Transverse colon (tissue), 4 donors: ENCODE measurements around the gene RGMA. TPM values are rescaled to one million over a fixed set of nuclear protein-coding genes. Genes with fewer than 3 reads are reported as not detected.

Experiments used
- DNase-seq: peaks from one replicate; pipeline ENCODE4 v3.0.0-alpha.2; 2019
- H3K27ac ChIP-seq, 4 donors: fragments of 200-600 bp; sonication (generic); 2 replicates each; pipeline ENCODE4 v1.5.1; 2016 to 2018; ENCODE audit warnings: inconsistent platforms in 4 of 4
- H3K27me3 ChIP-seq: fragments of 200-600 bp; sonication (generic); 2 replicates; pipeline ENCODE4 v1.5.1; 2017; ENCODE audit warnings: inconsistent platforms
- H3K36me3 ChIP-seq, 4 donors: fragments of 200-600 bp; sonication (generic); 2 replicates each; pipeline ENCODE4 v1.5.1; 2017 to 2019; ENCODE audit warnings: inconsistent platforms in 4 of 4
- H3K4me1 ChIP-seq, 4 donors: fragments of 200-600 bp; sonication (generic); 2 replicates each; pipeline ENCODE4 v1.5.1; 2017 to 2020; ENCODE audit warnings: inconsistent platforms in 4 of 4
- H3K4me3 ChIP-seq, 4 donors: fragments of 200-600 bp; sonication (generic); 1 replicate in 1 of 4; 2 replicates in 3 of 4; pipeline versions ENCODE4 v1.5.1 to v1.6.1; 2017 to 2019; ENCODE audit warnings: inconsistent platforms in 4 of 4
- H3K9me3 ChIP-seq, 2 donors: fragments of 200-600 bp; sonication (generic); 2 replicates each; pipeline ENCODE4 v1.5.1; 2017 to 2019; ENCODE audit warnings: inconsistent platforms in 2 of 2
- EP300 ChIP-seq: sonication (generic); formaldehyde crosslinking; IDR thresholded peaks from one replicate; pipeline ENCODE4 v1.6.1; 2017; ENCODE audit warnings: antibody characterized with exemption, low read depth
- POLR2A ChIP-seq: fragments of 450-650 bp; IDR thresholded peaks from one replicate; pipeline ENCODE4 v1.6.1; 2016; ENCODE audit warnings: antibody characterized with exemption, mild to moderate bottlenecking, moderate library complexity
- POLR2AphosphoS5 ChIP-seq, 3 donors: sonication (generic); formaldehyde crosslinking; IDR thresholded peaks; one replicate each; pipeline ENCODE4 v1.6.1; 2016; ENCODE audit warnings: antibody characterized with exemption in 3 of 3
- WGBS, 2 donors: methylation state at CpG; one replicate each; pipeline ENCODE4 v1.1.5; 2018; ENCODE audit warnings: low coverage in 1 of 2; 5-methylcytosine and 5-hydroxymethylcytosine counted together
- in situ Hi-C, 4 donors: fragments of 200-750 bp; cut with MboI; loops; one replicate each; pipeline versions ENCODE4 v1.15.0 to v1.15.1; 2017; ENCODE audit warnings: low sequenced_read_pairs in 3 of 4, low pct_ligation_motif_present in 1 of 4, low pct_unique_long_range_greater_than_20kb in 1 of 4
- intact Hi-C: fragments of 100-400 bp; cut with DNase I; formaldehyde crosslinking; loops from one replicate; pipeline ENCODE4 v1.15.1; 2023; ENCODE audit warnings: low total_unique reads
- total RNA-seq, 4 donors: library from RNA; depleted of rRNA; stranded (reverse); fragments of >200 nt; gene quantifications; one replicate each; pipeline ENCODE4 v1.1.0, GENCODE V29; 2016
- TF ChIP-seq, protein P1 (sequence below), 5 experiments: fragments of 200-600 bp in 3 of 5; fragments of 450-650 bp in 2 of 5; sonication (generic) in 3 of 5; IDR thresholded peaks; 1 replicate in 2 of 5; 2 replicates in 3 of 5; pipeline ENCODE4 v1.5.1; 2016 to 2017; ENCODE audit warnings: antibody characterized with exemption in 5 of 5, inconsistent platforms in 3 of 5, mild to moderate bottlenecking in 2 of 5, moderate library complexity in 1 of 5

RGMA gene
- total RNA-seq, 4 donors from 2014 or later = 8.6 to 53.3 (median 20.6) TPM

DNA sequence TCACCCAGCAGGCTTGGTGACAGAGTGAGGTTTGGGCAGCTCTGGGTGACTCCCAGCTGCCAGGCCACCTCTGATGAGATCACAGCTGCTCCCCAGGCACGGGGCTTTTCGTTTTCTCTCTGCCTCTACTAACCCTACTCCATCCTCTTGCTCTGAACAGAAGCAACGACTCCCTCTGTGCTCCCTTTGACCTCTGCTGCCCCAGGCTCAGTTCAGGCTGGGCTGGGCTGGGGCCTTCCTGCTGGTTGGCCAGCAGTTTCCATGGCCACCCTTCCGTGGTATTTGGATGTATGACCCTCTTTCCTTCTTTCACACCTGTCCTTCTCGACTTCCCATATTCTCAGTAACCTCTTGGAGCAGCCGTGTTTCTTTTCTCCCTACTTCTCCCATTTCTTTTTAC lies 8.6 kb downstream of the RGMA start:
- peak overlapping the region; percentile 57 to 96 (median 64) for H3K27ac ChIP-seq

DNA sequence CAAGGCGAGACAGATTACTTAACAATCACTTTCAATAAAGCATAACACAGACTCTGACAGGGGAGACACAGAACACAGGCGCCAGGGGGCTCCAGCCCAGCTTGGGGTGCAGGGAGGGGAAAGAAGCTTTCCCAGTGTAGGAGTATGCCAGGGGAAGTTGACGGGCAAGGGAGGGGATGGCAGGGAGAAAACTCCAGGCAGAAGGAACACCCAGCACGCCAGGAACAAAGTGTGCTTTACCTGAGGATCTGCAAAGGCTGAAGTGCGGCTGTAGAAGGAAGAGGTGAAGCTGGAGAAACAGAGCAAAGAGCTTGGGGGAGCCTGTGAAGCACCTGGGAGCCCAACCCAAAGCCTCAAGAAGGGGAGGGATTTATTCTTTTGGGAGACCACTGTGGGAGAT lies 12.1 kb downstream of the RGMA start:
- Histone ChIP-seq H3K27ac (peak overlapping the region; percentile 53 to 96 (median 62)), H3K4me3 (no peak overlapping the region), H3K36me3 (no peaks in the 10 kb centered on the region), H3K27me3 (peaks cover 52% of the 10 kb centered on the region), H3K9me3 (no peaks in the 10 kb centered on the region), H3K4me1 (peaks cover 0 to 45% (median 4%) of the 10 kb centered on the region in 4 donors)
- TF ChIP-seq, protein P1, sequence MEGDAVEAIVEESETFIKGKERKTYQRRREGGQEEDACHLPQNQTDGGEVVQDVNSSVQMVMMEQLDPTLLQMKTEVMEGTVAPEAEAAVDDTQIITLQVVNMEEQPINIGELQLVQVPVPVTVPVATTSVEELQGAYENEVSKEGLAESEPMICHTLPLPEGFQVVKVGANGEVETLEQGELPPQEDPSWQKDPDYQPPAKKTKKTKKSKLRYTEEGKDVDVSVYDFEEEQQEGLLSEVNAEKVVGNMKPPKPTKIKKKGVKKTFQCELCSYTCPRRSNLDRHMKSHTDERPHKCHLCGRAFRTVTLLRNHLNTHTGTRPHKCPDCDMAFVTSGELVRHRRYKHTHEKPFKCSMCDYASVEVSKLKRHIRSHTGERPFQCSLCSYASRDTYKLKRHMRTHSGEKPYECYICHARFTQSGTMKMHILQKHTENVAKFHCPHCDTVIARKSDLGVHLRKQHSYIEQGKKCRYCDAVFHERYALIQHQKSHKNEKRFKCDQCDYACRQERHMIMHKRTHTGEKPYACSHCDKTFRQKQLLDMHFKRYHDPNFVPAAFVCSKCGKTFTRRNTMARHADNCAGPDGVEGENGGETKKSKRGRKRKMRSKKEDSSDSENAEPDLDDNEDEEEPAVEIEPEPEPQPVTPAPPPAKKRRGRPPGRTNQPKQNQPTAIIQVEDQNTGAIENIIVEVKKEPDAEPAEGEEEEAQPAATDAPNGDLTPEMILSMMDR (IDR thresholded peaks at IDR 0.05) = no peak
- TF ChIP-seq POLR2A = no peak
- TF ChIP-seq POLR2AphosphoS5 (IDR thresholded peaks at IDR 0.05) = no peak
- TF ChIP-seq EP300 = peak; percentile 23
- WGBS, 2 donors = 70 to 89% methylated on average over 3 to 5 of the region's 5 CpGs
- no peak for DNase-seq
- intact Hi-C loops (no loop called here), in situ Hi-C loops (loop anchor here in 3 of 4 donors (25.0 kb wide), 1 partner anchor 910 kb away; no protein-coding TSS in a partner anchor)

More for the DNA sequence above, 8.6 kb downstream of the RGMA start:
- intact Hi-C loops (no loop called here), in situ Hi-C loops (loop anchor here in 3 of 4 donors (25.0 kb wide), 1 partner anchor 907 kb away; no protein-coding TSS in a partner anchor)
- Histone ChIP-seq H3K27me3 (peaks cover 42% of the 10 kb centered on the region), H3K36me3 (no peaks in the 10 kb centered on the region), H3K4me3 (no peak overlapping the region), H3K9me3 (no peaks in the 10 kb centered on the region), H3K4me1 (peaks cover 0 to 29% (median 5%) of the 10 kb centered on the region in 4 donors)
- DNase-seq = no peak
- TF ChIP-seq POLR2AphosphoS5 (IDR thresholded peaks at IDR 0.05) = no peak
- WGBS, 2 donors = 53 to 71% methylated on average over 5 to 6 of the region's 6 CpGs

DNA sequence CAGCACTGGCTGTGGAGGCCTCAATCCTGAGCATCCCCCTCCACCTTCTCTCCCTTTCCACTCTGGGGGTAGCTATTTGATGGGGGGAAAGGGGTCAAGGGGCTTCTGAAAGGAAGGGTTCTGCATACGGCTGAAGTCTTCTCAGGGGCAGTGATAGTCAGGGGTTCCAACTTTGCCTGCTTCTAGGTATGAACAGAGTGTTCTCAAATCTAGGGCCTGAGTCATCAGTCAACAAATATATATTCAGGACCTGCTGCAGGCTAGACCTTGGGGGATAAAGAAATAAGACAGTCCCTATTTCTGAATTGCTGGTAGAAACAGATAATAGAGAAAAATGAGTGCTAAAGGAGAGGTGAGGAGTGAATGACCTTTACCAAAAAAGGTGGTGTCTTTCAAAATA lies 12.8 kb downstream of the RGMA start:
- Histone ChIP-seq H3K27ac (peak overlapping the region; percentile 53 to 96 (median 62)), H3K4me3 (no peak overlapping the region), H3K27me3 (peaks cover 58% of the 10 kb centered on the region), H3K9me3 (no peaks in the 10 kb centered on the region), H3K36me3 (no peaks in the 10 kb centered on the region), H3K4me1 (peaks cover 0 to 44% (median 3%) of the 10 kb centered on the region in 4 donors)
- intact Hi-C loops (no loop called here), in situ Hi-C loops (loop anchor here in 3 of 4 donors (25.0 kb wide), 1 partner anchor 911 kb away; no protein-coding TSS in a partner anchor)
- TF ChIP-seq POLR2AphosphoS5 (IDR thresholded peaks at IDR 0.05) = no peak
- TF ChIP-seq, protein P1 (IDR thresholded peaks at IDR 0.05) = no peak
- TF ChIP-seq EP300 = no peak
- no peak for TF ChIP-seq POLR2A
- WGBS, 2 donors = 75% methylated on average over 1 of the region's 1 CpG; no CpG with 5 or more reads in 1 of the 2 donors
- no peak for DNase-seq

DNA sequence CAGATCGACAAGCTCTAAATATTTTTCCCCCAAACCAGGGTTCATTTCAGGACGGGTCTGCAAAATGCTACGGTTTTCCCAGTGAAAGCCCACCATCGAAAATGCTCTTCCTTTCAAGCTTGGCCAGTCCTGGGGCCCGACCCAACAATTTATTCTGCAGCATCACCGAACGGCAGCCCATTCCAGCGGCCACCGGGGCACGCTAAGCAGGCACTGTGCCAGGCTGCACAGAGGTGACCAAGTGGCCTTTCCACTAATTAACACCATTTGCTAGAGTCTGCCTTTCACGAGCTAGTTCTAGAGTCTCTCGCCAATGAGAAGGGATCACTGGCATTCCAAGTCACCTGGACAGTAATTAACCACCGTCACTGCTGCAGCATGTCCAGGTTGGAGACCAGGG lies 14.4 kb downstream of the RGMA start:
- Histone ChIP-seq H3K36me3 (no peaks in the 10 kb centered on the region), H3K27me3 (peaks cover 66% of the 10 kb centered on the region), H3K27ac (peak overlapping the region; percentile 76 to 96 (median 89)), H3K4me1 (peaks cover 0 to 30% (median 0%) of the 10 kb centered on the region in 4 donors), H3K9me3 (no peaks in the 10 kb centered on the region), H3K4me3 (no peak overlapping the region)
- TF ChIP-seq, protein P1 (IDR thresholded peaks at IDR 0.05) = no peak
- TF ChIP-seq EP300 = no peak
- TF ChIP-seq POLR2A = no peak
- TF ChIP-seq POLR2AphosphoS5 (IDR thresholded peaks at IDR 0.05) = no peak
- in situ Hi-C loops (no loop called here), intact Hi-C loops (no loop called here)
- no peak for DNase-seq
- 77 to 81% methylated on average over 10 to 13 of the region's 13 CpGs for WGBS, 2 donors
